Aorta (tissue), 5 donors: Measurements from ENCODE around the gene NSFL1C. TPM values are rescaled to one million over a fixed set of nuclear protein-coding genes. Genes with fewer than 3 reads are reported as not detected.
"Not testable (repeated sequence)": the region's sequence is repeated elsewhere in the genome, so short reads cannot be mapped to it uniquely, and the experiment has no call there.

Source experiments
- ATAC-seq: fragments of 200-7000 bp; cut with Tn5 transposase; one replicate; pipeline ENCODE4 v1.9.1; 2022; ENCODE audit warnings: moderate library complexity; ENCODE audit not compliant: low FRiP score
- DNase-seq, 2 donors: peaks; one replicate each; pipeline ENCODE4 v3.0.0-alpha.2; 2020
- H3K27ac ChIP-seq, 2 donors: one replicate each; pipeline ENCODE4 v1.5.1; 2013; ENCODE audit warnings: low read length in 2 of 2, mild to moderate bottlenecking in 2 of 2, moderate library complexity in 2 of 2, control low read depth in 1 of 2, inconsistent platforms in 1 of 2, low read depth in 1 of 2
- H3K27me3 ChIP-seq, 2 donors: one replicate each; pipeline ENCODE4 v1.6.1; 2013; ENCODE audit warnings: control low read depth in 1 of 2, low read length in 1 of 2, mild to moderate bottlenecking in 1 of 2, moderate library complexity in 1 of 2; ENCODE audit not compliant: insufficient read depth in 2 of 2, control insufficient read depth in 1 of 2
- H3K36me3 ChIP-seq, 2 donors: one replicate each; pipeline ENCODE4 v1.6.1; 2013; ENCODE audit warnings: control low read depth in 1 of 2, low read length in 1 of 2, mild to moderate bottlenecking in 1 of 2; ENCODE audit not compliant: insufficient read depth in 2 of 2, control insufficient read depth in 1 of 2
- H3K4me1 ChIP-seq, 2 donors: one replicate each; pipeline ENCODE4 v1.6.1; 2013; ENCODE audit warnings: low read length in 2 of 2, control low read depth in 1 of 2, mild to moderate bottlenecking in 1 of 2, moderate library complexity in 1 of 2; ENCODE audit not compliant: insufficient read depth in 2 of 2, control insufficient read depth in 1 of 2
- H3K4me3 ChIP-seq, 2 donors: one replicate each; pipeline ENCODE4 v1.5.1; 2013; ENCODE audit warnings: low read length in 2 of 2, control low read depth in 1 of 2, mild to moderate bottlenecking in 1 of 2
- H3K9me3 ChIP-seq: one replicate; pipeline ENCODE4 v1.6.1; 2013; ENCODE audit warnings: mild to moderate bottlenecking, low read length; ENCODE audit not compliant: control insufficient read depth
- WGBS, 2 donors: extraction: QIAGEN DNeasy Blood & Tissue Kit; methylation state at CpG; one replicate each; pipeline ENCODE4 v1.1.7; 2013; 5-methylcytosine and 5-hydroxymethylcytosine counted together
- intact Hi-C, 2 donors: fragments of 100-400 bp; cut with DNase I; formaldehyde crosslinking; loops; one replicate each; pipeline versions ENCODE4 v1.14.2 to v1.15.0; 2022
- polyA plus RNA-seq, 2 donors: library from polyadenylated mRNA; stranded (reverse); fragments of 200-250 nt; gene quantifications; one replicate each; pipeline ENCODE4 v1.2.3, GENCODE V29; 2013
- total RNA-seq, 2 donors: library from RNA; stranded (reverse); fragmentation: NEBNext Ultra II Directional; extraction: Animal tissue kit (Norgen Biotek cat#: 25700); gene quantifications; one replicate each; pipeline ENCODE4 v1.2.1, GENCODE V29; 2021
- donor health status: healthy with polysubstance abuse.
- donor health status: Bipolar disorder and iron deficiency.
- donor health status: DM: no; HTN: no; CAD: no.
- donor health status: DM: no; HTN: no; CAD: no.
- donor health status: DM: yes; HTN: yes; CAD: no.

The NSFL1C gene
- total and polyA plus RNA-seq, 4 donors: 35.6 to 71.3 (median 60.5) TPM

GRCh38 chr20:1417790-1418189, 48.9 kb downstream of the NSFL1C start:
- no peak for DNase-seq

GRCh38 chr20:1417273-1417672, 49.4 kb downstream of the NSFL1C start:
- Histone ChIP-seq H3K4me3 (no peak overlapping the region), H3K27ac (no peak overlapping the region), H3K36me3 (no peaks in the 10 kb centered on the region), H3K9me3 (peaks cover 6% of the 10 kb centered on the region), H3K4me1 (no peaks in the 10 kb centered on the region), H3K27me3 (no peaks in the 10 kb centered on the region)
- WGBS, 2 donors: 63 to 66% methylated on average over 5 of the region's 5 CpGs
- ATAC-seq (no peak), DNase-seq (no peak)
- intact Hi-C loops: no loop called here

More at GRCh38 chr20:1417790-1418189, 48.9 kb downstream of the NSFL1C start:
- H3K9me3 ChIP-seq: peaks cover 6% of the 10 kb centered on the region
- intact Hi-C loops: no loop called here
- ATAC-seq: no peak
- H3K27ac ChIP-seq: no peak overlapping the region
- no peaks in the 10 kb centered on the region for H3K27me3 ChIP-seq
- H3K4me3 ChIP-seq: no peak overlapping the region
- no peaks in the 10 kb centered on the region for H3K36me3 ChIP-seq
- H3K4me1 ChIP-seq: no peaks in the 10 kb centered on the region

GRCh38 chr20:1415667-1416468, 50.8 kb downstream of the NSFL1C start:
- no peaks in the 10 kb centered on the region for H3K4me1 ChIP-seq
- H3K9me3 ChIP-seq: peaks cover 3% of the 10 kb centered on the region
- ATAC-seq (no peak), DNase-seq (no peak)
- H3K4me3 ChIP-seq: no peak overlapping the region
- no peak overlapping the region for H3K27ac ChIP-seq
- no peaks in the 10 kb centered on the region for H3K36me3 ChIP-seq
- intact Hi-C loops: no loop called here
- 63 to 65% methylated on average over 8 of the region's 8 CpGs for WGBS, 2 donors
- H3K27me3 ChIP-seq: no peaks in the 10 kb centered on the region

DNA sequence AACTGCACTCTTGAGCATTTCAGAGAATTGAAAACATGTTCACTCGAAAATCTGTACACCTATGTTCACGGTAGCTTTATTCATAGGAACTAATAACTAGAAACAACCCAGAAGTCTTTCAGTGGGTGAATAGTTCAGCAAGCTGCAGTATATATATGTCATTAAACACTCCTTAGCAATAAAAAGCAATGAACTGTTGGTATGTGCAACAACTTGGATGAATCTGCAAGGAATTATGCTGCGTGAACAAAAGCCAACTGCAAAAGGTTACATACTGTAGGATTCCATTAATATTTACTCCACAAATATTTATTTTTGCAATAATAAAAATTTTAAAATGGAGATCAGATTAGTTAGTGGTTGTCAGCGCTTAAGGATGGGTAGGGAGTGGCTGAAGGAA, 51.7 kb downstream of the NSFL1C start:
- Histone ChIP-seq H3K27ac (no peak overlapping the region), H3K4me3 (no peak overlapping the region), H3K9me3 (peaks cover 2% of the 10 kb centered on the region), H3K27me3 (no peaks in the 10 kb centered on the region), H3K4me1 (no peaks in the 10 kb centered on the region), H3K36me3 (no peaks in the 10 kb centered on the region)
- ATAC-seq: no peak
- 78% methylated on average over 4 of the region's 4 CpGs for WGBS, 2 donors
- DNase-seq: no peak
- intact Hi-C loops: no loop called here

DNA sequence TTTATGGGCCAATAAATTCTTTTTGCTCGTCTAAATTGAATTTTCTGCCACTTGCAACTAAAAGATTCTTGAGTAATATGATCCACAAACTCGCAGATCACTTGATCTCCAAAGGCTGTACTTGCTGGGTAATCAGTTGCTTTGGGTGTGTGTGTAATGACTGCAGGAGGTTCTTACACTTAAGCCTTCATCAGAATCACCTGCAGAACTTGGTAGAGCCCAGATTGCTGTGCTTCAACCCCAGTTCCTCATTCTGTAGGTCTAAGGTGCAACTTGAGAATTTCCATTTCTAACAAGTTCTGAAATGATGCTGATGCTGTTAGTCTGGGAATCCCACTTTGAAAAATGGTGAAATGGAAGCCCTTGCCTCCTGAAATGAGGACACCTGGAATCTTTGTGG, 60.8 kb downstream of the NSFL1C start:
- H3K27ac ChIP-seq: no peak overlapping the region
- DNase-seq: no peak
- H3K4me1 ChIP-seq: no peaks in the 10 kb centered on the region
- intact Hi-C loops: no loop called here
- no peak for ATAC-seq
- H3K27me3 ChIP-seq: no peaks in the 10 kb centered on the region
- H3K9me3 ChIP-seq: peaks cover 1% of the 10 kb centered on the region
- no peaks in the 10 kb centered on the region for H3K36me3 ChIP-seq
- no peak overlapping the region for H3K4me3 ChIP-seq
- 47 to 51% methylated on average over 2 of the region's 2 CpGs for WGBS, 2 donors

- peaks cover 1% of the 10 kb centered on the region for H3K9me3 ChIP-seq
- H3K27ac ChIP-seq: no peak overlapping the region
- ATAC-seq: no peak
- DNase-seq: no peak
- intact Hi-C loops: no loop called here
- no peaks in the 10 kb centered on the region for H3K4me1 ChIP-seq
- H3K27me3 ChIP-seq: no peaks in the 10 kb centered on the region
- 48 to 92% methylated on average over 1 of the region's 1 CpG for WGBS, 2 donors
- no peak overlapping the region for H3K4me3 ChIP-seq
- H3K36me3 ChIP-seq: no peaks in the 10 kb centered on the region
Observed at GRCh38 chr20:1403624-1404023, 63.0 kb downstream of the NSFL1C start.

DNA sequence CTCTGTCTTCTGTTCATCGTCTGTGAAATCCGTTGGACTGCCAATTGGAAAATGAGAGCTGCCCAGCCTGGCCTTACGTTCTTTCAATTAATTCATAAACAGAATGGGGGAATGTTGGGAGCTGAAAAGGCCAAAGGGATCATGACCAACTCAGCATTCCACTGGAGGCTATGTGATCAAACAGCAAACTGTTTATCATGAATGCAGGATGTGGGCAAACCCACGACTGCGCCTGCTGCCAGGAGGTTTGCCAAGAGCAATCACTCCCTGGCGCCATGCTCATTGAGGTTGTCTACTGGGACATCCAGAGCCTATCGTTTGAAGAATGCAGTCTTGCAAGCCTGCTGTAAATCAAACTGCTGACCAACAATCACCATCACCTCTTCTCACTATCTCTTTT, 64.5 kb downstream of the NSFL1C start:
- Histone ChIP-seq H3K27me3 (no peaks in the 10 kb centered on the region), H3K4me3 (no peak overlapping the region)
- 73 to 80% methylated on average over 7 of the region's 7 CpGs for WGBS, 2 donors

DNA sequence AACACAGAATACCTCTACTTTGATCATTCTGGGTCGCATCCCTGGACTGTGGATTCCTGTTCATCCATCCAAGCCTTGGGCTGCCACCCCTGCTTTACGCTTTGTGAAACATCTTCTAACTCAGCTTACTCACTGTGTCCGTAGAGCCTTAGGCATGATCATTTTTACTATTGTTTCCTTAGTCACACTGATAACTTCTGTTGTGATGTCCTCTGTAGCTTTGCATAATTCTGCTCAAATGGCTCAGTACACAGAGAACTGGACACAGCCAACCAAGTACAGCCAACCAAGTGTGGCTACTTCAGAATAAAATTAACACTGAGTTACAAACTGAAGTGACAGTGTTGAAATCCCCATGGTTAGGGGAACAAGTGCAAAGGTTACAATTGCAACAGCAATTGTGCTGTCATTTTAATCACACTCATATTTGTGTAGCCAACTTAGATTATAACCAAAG, 65.2 kb downstream of the NSFL1C start:
- DNase-seq (no peak), ATAC-seq (no peak)
- no peaks in the 10 kb centered on the region for H3K9me3 ChIP-seq
- H3K4me3 ChIP-seq: no peak overlapping the region
- H3K36me3 ChIP-seq: no peaks in the 10 kb centered on the region
- intact Hi-C loops: no loop called here
- no peak overlapping the region for H3K27ac ChIP-seq
- 81% methylated on average over 3 of the region's 3 CpGs for WGBS, 2 donors
- no peaks in the 10 kb centered on the region for H3K4me1 ChIP-seq
- H3K27me3 ChIP-seq: no peaks in the 10 kb centered on the region

More for the DNA sequence above, 64.5 kb downstream of the NSFL1C start:
- Histone ChIP-seq H3K27ac (no peak overlapping the region), H3K9me3 (no peaks in the 10 kb centered on the region), H3K4me1 (no peaks in the 10 kb centered on the region), H3K36me3 (no peaks in the 10 kb centered on the region)
- ATAC-seq: no peak
- intact Hi-C loops: no loop called here
- DNase-seq: no peak

- H3K36me3 ChIP-seq, H3K27ac ChIP-seq, H3K4me3 ChIP-seq, ATAC-seq, intact Hi-C loops, DNase-seq, H3K9me3 ChIP-seq, H3K27me3 ChIP-seq, H3K4me1 ChIP-seq: not testable (repeated sequence)
- WGBS, 2 donors: 49 to 54% methylated on average over 8 of the region's 8 CpGs
Observed at GRCh38 chr20:1399678-1400366, 66.8 kb downstream of the NSFL1C start.
